Stimulated activated CD4-positive, alpha-beta T cell treated with anti-CD3 and anti-CD28 coated beads, Interleukin-4, amount 100 ng/mL, for 24 hours (primary cell): ENCODE measurements around the gene APC2.
"Not testable (repeated sequence)": the region's sequence is repeated elsewhere in the genome, so short reads cannot be mapped to it uniquely, and the experiment has no call there.

Source experiments
- DNase-seq: peaks from one replicate; pipeline ENCODE4 v3.0.0-alpha.2; 2020

The APC2 gene

DNA sequence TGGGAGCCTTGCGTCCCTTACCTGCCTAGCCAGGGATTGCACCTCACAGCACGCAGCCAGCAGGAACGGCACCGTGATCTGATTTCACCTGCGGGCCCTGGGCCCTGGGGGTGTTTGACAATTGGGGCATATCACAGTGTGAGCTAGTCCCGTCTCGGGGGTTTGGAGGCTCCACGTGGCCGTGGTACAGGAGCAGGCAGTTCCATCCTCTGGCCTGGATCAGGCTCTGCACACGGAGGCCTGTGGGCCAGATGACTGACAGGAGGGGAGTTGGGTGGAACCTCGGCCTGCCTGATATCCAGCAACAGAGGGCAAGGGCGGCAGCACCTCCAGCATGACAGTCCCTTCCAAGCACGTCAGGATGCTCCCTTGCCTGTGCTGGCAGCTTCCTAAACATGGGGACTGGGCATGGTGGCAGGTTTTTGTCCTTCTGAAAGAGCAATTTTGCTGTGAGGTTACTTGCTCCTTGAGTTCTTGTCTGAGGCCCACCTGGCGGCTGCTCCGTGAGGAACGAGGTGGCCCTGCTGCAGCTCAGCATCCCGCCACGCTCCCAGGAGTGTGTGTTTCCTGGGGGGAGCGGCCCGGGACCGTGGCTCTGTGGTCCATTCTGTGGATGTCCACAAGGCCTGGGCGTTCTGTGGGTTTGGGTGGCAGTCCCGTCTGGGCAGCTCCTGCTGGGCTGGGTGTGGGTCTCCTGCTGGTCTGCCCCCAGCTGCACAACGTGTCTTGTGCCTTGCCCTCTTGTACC, 18.0 kb upstream of the APC2 start:
- DNase-seq = no peak

DNA sequence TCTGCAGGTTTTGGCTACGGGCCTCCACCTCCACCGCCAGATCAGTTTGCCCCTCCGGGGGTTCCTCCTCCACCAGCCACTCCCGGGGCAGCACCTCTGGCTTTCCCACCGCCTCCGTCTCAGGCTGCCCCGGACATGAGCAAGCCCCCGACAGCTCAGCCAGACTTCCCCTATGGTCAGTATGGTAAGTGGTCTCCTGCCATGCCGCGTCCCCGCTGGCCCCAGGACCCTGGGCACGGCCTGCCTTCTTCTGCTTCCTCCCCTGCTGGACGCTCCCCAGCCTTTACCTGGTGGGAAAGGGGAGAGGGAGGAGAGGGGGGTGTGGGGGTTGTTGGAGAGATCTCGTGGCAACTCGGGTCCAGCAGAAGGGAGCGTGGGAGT, 17.4 kb upstream of the APC2 start:
- DNase-seq = no peak

DNA sequence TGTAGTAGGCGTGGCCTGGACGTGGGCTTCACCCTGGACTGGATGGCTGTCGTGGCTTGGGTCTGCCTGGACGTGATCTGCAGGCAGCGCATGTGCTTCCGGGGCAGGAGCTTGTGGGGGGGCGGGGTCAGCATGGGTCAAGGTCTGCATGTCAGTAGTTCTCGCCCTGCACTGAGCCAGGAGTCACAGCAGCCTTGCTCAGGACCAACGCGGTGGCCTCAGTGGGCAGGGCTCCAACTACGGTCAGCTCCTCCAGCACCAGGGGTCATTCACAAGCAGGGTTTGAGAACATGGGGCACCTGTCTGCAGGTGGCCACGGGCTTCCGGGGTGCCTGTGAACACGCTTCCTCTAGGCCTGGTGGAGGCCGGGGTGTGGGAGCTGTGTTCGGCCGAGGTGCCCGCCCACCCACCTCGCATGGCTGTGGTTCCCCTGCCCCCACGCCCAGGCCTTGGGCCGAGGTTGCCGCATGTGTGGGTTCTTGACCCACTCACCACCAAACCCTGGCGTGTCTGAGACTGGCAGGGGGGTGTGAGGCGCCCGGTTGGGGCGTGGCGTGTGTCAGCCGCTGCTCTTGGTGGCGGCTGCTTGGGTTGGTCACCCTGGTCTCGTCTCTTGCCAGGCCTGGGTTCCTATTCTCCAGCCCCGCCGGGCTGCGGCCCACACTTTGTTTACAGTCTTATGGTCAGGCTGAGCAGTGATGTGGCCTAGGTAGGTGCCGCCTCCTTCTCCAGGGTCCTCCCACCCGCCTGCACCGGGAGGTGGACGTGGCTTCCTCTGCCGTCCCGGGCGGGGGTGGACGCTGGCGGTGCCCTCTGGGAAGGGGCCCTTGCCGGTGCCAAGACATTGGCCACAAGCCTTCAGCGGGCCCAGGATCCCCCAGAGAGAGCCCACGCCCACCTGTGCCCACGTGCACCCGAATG, 16.5 kb upstream of the APC2 start:
- no peak for DNase-seq

DNA sequence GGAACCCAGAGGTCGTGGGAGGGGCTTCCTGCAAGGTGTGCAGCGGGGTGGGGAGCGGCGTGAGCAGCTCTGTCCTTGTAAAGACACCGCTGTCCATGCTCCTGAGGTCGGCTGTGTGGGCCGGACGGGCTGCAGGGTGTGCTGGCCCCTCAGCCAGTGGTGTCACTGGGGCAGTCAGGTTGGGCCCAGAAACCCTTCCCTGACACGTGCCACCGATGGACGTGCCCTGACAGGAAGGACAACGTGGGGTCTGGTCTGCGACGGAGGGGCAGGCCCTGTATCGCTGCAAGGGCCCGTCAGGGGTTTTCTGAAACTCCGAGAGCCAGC, 15.9 kb upstream of the APC2 start:
- no peak for DNase-seq

DNA sequence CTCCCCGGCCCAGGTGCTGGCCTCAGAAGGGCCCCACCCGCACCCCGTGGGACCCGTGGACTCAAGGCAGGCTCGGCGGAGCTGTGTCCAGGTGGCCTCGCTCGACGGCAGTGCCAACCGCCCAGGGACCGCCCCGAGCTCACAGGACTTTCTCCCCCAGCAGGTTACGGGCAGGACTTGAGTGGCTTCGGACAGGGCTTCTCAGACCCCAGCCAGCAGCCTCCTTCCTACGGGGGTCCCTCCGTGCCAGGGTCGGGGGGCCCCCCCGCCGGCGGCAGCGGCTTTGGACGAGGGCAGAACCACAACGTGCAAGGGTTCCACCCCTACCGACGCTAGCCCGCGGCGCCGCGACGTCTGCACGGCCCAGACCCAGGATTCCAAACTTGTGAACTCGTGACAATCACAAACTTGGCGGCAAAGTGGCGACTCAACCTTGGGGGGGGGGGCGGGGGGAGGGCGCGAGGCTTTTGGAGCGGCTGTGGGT, 15.3 kb upstream of the APC2 start:
- no peak for DNase-seq

DNA sequence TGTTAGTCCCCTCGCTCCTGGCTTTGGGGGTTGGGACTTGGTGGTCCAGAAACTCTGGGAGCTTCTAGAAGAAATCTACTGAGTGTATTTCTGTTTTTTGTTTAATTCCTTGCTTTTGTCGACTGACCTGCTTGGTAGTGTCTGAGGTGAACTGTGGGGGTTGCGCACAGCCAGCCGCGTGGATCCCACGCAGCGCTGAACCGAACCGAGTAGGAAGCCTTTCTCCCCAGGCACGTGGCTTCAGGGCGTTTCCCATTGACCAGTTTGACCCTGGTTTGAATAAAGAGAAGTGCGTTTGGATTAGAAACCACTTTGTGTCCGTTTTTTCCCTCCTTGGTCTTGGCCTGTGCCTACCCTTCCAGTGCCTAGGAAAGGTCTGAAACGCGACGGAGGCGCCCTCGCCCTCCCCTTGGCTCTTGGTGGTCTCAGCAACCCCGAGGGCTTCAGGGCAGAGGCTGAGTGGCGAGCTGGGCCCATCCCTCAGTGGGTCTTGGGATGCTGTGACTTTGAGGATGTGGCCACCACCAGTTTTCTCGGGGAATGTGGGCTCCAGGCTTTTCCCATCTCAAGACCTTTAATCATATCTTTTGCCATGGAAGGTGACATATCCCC, 14.4 kb upstream of the APC2 start:
- DNase-seq = no peak

DNA sequence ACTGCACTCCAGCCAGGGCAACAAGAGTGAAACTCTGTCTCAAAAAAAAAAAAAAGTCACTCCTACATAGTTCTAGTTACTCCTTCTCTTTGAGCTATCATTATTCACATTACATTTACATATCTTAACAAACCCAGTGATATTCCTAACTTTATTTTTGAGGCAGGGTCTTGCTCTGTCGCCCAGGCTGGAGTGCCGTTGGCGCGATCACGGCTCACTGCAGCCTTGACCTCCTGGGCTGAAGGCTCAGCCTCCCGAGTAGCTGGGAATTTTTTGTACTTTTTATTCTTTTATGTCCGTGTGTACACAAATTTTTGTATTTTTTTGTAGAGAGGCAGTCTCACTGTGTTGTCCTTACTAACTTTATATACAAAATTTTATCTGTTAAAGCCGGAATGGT, 12.3 kb upstream of the APC2 start:
- no peak for DNase-seq

DNA sequence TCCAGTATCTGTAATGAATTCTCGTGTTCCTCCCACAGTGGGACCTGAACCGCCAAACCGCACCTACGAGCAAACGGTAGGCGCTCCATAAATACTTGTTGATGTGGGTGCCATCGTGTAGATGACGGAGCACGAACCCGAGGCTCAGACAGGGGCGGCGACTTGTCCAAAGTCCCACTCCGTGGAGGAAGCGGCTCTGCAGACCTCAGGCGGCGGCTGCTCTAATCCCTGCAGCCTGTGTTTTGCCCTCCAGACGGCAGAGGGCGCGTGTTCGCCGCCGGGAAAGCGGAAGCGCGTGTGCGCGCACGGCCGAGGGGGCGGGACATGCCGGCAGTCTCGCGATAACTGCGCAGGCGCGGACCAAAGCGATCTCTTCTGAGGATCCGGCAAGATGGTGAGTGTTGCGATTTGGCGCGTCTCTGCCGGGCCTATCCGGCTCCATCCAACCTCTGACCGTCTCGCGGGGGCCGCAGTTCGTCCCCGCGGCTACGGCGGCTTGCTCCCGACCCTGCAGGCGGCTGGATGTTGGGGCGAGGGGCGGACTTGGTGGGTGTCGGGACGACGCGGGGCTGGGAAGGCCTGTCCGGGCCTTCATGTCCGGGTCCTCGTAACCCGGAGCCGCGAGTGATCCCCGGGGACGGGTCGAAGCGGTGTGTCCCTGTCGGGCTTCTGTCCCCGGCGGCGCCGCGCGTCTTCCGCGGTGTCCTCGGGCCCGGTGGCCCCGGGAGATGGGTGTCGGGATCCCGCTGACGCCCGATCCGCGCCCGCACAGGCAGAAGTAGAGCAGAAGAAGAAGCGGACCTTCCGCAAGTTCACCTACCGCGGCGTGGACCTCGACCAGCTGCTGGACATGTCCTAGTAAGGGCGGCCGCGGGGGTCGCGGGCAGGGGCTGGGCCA, 11.6 kb upstream of the APC2 start, which contains the start of gene RPS15:
RPS15 (plus strand) TSS at position 362 of the 898 bp plus-strand sequence; CDS start at position 392, 30 bp downstream.
- peak; percentile 97 for DNase-seq

DNA sequence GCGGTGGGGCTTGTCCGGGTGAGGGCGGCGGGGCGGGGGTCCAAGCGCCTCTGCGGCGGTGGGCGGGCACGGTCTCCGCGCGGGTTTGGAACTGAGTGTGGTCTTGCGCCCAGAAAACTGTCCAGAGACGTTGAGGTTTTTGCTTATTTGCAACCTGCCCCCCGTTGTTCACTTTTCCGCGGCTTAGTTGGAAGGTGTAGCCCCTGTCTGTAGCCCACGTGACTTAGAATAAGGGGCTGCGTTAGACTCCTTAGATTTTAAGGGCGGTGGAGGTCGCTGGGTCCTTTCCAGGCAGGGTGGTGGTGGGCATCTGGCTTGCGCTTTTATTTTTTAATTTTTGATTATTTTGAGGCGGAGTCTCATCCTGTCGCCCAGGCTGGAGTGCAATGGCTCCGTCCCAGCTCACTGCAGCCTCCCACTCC, 11.0 kb upstream of the APC2 start:
- DNase-seq = no peak

DNA sequence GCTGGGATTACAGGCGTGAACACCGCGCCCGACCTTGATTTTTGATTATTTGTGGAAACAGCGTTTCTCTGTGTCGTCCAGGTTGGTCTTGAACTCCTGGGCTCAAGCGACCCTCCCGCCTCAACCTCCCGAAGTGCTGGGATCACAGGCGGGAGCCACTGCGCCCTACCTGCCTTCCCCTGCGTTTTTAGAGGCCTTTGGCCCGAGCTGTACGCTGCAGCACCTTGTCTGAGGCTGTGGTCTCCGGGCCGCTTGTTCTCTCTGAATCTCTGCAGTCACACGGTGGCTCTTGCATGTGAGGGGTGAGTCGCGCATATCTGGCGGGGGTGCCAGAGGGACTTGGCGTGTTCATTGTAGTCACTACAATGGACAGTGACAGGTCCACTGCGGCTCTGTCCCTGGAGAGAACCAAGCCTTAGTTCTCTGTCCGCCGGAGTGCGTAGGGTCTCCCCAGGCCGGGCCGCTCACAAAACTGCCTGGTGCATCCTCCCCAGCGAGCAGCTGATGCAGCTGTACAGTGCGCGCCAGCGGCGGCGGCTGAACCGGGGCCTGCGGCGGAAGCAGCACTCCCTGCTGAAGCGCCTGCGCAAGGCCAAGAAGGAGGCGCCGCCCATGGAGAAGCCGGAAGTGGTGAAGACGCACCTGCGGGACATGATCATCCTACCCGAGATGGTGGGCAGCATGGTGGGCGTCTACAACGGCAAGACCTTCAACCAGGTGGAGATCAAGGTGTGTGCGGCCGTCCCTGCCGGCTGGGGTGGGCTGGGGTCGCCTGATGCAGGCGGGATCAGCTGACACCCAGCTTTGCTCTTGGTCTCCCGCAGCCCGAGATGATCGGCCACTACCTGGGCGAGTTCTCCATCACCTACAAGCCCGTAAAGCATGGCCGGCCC, 10.2 kb upstream of the APC2 start:
- not testable (repeated sequence) for DNase-seq

DNA sequence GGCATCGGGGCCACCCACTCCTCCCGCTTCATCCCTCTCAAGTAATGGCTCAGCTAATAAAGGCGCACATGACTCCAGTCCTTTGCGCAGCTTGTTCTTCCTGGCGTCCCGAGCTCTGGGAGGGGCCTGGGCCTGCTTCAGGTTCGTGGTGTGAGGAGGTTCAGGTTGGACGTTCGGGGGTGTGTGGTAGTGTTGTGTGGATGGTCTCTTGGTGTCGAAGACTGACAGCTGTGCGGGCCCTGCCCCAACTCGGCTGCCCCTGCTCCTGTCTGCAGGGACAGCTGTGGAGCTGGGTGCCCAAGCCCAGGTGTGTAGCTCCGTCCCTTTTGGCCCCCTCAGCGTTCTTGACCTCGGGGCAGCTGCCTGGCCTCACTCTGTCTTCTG, 9.5 kb upstream of the APC2 start:
- DNase-seq = no peak

DNA sequence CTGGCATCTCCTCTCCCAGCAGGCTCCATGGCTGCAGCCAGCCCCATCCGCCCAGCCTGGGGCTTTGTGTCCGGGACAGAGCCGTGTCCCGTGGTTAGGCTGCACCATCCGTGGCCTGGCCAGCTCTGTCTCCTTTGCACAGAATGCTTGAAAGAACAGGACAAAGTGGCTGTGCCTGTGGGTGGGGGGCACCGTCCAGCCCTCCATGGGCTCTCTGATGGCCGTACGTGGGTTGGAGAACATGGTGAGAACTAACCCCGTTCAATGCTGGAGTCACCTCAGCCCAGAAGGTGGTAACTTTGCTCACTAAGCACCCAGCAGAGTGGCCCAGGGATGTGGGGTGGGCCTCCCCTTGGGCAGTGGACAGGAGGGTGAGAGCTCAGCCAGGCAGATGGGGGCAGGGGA, 8.9 kb upstream of the APC2 start:
- no peak for DNase-seq

DNA sequence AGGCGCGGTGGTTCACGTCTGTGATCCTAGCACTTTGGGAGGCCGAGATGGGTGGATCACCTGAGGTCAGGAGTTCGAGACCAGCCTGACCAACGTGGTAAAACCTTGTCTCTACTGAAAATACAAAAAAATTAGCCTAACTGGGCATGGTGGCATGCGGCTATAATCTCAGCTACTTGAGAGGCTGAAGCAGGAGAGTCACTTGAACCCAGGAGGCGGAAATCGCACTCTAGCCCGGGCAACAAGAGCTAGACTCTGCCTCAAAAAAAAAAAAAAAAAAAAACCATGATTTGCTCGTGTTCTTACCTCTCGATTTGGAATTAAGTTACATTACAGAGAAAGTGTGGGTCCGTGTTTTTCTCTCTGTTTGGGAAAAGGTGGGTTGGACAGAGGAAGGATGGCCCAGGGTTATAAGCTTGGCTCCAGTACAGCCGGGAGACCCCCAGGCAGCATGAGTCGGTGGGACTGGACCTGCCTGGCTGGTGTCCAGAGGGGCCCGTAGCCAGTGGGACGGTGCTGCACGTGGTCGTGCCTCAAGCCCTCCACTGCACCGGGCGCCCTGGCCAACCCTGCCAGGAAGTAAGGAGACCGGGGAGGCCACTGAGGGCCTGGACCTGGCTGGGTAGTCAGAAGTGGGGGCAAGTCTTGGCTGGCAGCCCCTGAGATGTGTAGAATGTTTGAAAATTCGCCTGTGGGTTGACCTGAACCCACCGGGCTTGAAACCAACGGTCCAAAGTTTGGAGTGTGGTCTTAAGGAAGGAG, 8.1 kb upstream of the APC2 start:
- no peak for DNase-seq

DNA sequence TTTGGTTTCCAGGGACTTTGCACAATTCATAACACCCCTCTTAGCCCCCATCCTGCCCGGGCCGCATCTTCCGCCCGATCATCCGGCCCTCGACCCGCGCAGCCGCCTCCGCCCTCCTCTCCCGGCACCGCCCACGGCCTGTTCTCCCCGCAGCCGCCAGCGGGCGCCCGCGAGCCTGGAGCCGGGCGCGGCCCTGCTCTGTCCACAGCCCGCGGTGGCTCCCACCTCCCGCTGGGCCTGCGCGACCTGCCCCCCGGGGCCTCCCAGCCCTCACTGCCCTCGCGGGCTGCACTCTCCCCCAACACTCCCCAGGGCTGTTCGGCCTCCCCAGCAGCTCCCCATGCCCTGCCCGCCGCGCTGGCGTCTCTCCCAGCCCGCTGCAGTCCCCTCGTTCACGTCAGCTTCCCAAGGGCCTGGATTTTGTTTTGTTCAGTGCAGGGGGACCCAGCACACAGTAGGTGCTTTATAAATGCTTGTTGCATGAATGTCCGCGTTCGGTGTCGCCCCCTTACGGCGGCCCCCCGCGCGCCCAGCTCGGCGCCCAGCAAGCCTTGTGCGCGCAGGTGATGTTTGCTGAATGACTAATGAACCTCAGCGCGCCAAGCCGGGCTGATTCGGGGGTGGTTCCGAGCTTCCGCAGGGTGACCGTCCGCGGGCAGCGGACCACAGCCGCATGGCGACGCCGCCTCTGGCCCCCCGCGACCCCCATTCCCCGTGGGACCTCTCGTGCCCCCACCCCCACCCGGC, 4.6 kb upstream of the APC2 start:
- DNase-seq = peak; percentile 77

DNA sequence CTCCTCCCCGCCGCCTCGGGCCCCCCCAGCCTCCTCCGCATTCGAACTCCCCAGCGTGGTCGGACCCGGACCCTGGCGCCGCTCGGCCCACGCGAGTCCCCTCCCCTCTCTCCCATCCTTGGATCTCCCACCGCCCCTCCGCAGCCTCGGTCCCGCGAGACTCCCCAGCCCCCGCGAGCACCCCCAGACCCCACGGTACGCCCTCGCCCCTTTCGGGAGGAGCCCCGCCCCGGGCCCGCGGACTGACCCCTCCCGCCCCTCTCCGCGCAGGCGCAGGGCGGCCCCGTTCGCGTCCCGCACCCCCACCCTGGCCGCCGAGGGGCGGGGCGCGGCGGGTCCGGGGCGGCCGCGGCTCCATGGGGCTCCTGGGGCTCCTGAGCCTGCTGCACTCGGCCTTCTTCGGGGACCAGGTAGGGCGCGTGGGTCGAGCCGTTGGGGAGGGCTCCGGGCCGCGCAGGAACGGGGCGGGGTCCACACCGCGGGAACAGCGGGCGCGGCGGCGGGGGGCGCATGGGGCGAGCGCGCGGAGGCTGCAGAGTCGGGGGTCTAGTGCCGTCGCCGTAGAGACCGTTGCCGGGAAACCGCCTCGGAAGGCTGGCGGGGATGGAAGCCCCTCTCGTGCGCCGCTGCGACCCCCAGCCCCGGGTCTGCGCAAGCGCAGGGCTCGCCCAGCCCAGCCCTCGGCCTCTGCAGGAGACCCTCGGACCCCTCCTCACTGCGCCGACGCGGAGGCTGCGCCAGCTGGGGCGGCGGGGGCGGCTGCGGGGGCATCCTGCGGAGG, 3.8 kb upstream of the APC2 start:
- DNase-seq = no peak

DNA sequence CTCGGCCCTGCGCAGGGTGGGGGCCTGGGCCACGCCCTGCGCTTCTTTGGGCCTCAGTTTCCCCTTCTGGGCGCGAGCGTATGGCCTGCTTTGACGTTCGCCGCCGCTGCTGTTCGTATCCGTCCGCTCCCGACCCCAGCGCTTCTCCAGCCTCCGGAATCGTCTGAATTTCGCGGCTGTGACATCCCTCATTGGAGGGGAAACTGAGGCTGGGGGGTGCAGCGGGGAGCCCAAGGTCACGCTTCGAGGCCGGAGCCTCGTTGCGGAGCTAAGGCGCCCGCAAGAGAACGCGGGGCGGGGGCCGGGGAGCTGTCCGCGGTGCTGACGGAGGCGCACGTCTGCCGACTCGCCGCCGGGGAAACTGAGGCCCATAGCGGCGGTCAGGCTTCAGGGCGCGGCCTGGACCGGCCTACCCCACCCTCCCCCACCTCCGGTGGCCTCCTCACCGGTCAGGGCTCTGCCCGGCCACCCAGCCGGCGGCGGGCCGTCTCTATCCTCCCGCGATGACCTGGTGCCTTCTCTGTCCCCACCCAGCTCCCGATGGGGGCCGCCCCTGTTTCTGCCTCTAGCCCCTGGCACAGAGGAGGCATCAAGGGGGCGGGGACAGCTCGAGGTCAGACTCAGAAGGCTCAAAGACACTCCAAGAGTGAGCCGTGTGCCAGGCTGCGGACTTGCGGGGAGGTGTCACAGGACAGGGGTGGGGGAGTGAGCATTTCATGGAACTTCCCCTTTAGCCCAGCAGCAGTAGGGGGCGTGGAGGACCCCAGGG, 3.0 kb upstream of the APC2 start:
- no peak for DNase-seq

DNA sequence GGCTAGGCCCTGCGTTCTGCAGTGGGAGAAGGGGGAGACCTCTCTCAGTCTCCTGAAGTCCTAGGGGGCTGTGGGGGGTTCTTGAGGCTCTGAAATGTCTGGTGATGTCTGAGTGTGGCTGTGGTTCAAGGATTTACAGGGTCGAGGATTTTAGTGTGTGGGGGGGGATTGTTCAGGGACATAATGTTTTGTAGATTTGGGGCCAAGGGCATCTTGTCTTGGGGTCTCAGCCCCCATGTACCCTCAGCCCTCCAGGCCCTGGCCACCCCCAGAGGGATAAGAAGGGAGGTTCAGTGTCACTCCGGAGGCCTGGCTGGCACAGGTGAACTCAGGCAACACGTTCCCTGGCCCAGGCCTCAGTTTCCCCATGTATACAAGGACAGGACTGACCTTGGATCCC, 2.4 kb upstream of the APC2 start:
- no peak for DNase-seq

DNA sequence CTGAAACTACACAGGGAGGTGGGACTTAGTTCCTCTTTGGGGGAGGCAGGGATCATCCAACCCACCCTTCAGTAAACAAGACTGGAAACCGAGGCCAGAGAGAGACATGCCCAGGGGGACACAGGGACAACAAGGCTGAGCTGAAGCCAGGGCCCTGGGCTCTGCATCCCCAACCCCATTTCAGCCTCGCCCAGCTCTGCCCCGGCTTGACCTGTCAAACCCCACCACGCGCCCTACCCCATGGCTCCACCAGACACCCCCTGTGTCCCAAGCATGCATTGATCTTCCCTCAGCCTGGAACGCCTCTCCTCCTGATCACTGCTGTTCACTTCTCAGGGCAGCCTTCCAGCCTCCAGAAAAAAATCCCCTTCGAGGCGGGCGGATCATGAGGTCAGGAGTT, 2.0 kb upstream of the APC2 start:
- DNase-seq = no peak
